Ovary (tissue), 9 donors: ENCODE measurements around the gene ATP5F1B. TPM values are rescaled to one million over a fixed set of nuclear protein-coding genes. Genes with fewer than 3 reads are reported as not detected.

Source experiments
- DNase-seq, 5 donors: peaks; one replicate each; pipeline ENCODE4 v3.0.0-alpha.2; 2019 to 2020
- H3K27ac ChIP-seq, 2 donors: fragments of 200-600 bp; one replicate each; pipeline versions ENCODE4 v1.5.1 to v1.8.0; 2019 to 2022
- H3K27me3 ChIP-seq: fragments of 200-600 bp; one replicate; pipeline ENCODE4 v1.8.0; 2022
- H3K36me3 ChIP-seq: fragments of 200-600 bp; sonication (generic); one replicate; pipeline ENCODE4 v1.5.1; 2019
- H3K4me1 ChIP-seq: one replicate; pipeline ENCODE4 v1.8.1; 2013; ENCODE audit warnings: mild to moderate bottlenecking, moderate library complexity; ENCODE audit not compliant: insufficient read depth
- H3K4me3 ChIP-seq: fragments of 200-600 bp; sonication (generic); one replicate; pipeline ENCODE4 v1.5.1; 2017
- H3K9me3 ChIP-seq, 2 donors: fragments of 200-600 bp in 1 of 2; sonication (generic) in 1 of 2; one replicate each; pipeline versions ENCODE4 v1.5.1 to v1.8.1; 2013 to 2019; ENCODE audit warnings: mild to moderate bottlenecking in 1 of 2, moderate library complexity in 1 of 2
- CTCF ChIP-seq, 3 donors: fragments of 450-650 bp in 2 of 3; fragments of 200-600 bp in 1 of 3; IDR thresholded peaks; one replicate each; pipeline versions ENCODE4 v1.5.1 to v1.8.0; 2016 to 2022; ENCODE audit warnings: antibody characterized with exemption in 3 of 3, mild to moderate bottlenecking in 1 of 3
- EP300 ChIP-seq: sonication (generic); formaldehyde crosslinking; IDR thresholded peaks from one replicate; pipeline ENCODE4 v1.6.1; 2017; ENCODE audit warnings: antibody characterized with exemption
- POLR2A ChIP-seq: fragments of 450-650 bp; IDR thresholded peaks from one replicate; pipeline ENCODE4 v1.6.1; 2017; ENCODE audit warnings: antibody characterized with exemption, mild to moderate bottlenecking, moderate library complexity
- WGBS, 3 donors: extraction: QIAGEN DNeasy Blood & Tissue Kit in 1 of 3; methylation state at CpG; one replicate each; pipeline versions ENCODE4 v1.1.5 to v1.1.7; 2013 to 2017; 5-methylcytosine and 5-hydroxymethylcytosine counted together
- intact Hi-C, 4 donors: fragments of 100-400 bp; cut with DNase I; formaldehyde crosslinking; loops; one replicate each; pipeline versions ENCODE4 v1.11.0 to v1.15.1; 2022 to 2023
- polyA plus RNA-seq, 2 donors: library from polyadenylated mRNA; stranded (reverse); fragments of 200-250 nt in 1 of 2; fragments of 350-450 nt in 1 of 2; fragmentation: Illumina TruSeq in 1 of 2; extraction: RNeasy Lipid Tissue Mini Kit (QIAGEN cat#74804) in 1 of 2; gene quantifications; one replicate each; pipeline ENCODE4 v1.2.3, GENCODE V29; 2013 to 2014
- total RNA-seq, 7 donors: library from RNA; depleted of rRNA in 2 of 7; stranded (reverse); fragments of >200 nt in 2 of 7; fragmentation: NEBNext Ultra II Directional in 3 of 7; extraction: Animal tissue kit (Norgen Biotek cat#: 25700) in 3 of 7; gene quantifications; one replicate each; pipeline versions ENCODE4 v1.1.0 to v1.2.4, GENCODE V29; 2016 to 2023
- donor health status: DM: no; HTN: no; CAD: no; lungs with moderate emphysema.
- donor health status: DM: no; HTN: no; CAD: no.
- donor health status: Bipolar disorder and iron deficiency.
- donor health status: DM: yes; HTN: yes; CAD: no.
- donor health status: DM: no; HTN: no; CAD: no.
- donor health status: DM: yes; HTN: yes; CAD: no.

The ATP5F1B gene
- total and polyA plus RNA-seq, 9 donors = 201 to 809 (median 273) TPM

GRCh38 chr12:56600753-56601152, 45.0 kb downstream of the ATP5F1B start:
- intact Hi-C loops = no loop called here
- WGBS, 3 donors = 47 to 74% (median 58%) methylated on average over 6 of the region's 6 CpGs
- no peaks in the 10 kb centered on the region for H3K4me1 ChIP-seq
- H3K27ac ChIP-seq = no peak overlapping the region
- no peak overlapping the region for H3K4me3 ChIP-seq
- H3K36me3 ChIP-seq = no peaks in the 10 kb centered on the region
- TF ChIP-seq EP300 (no peak), POLR2A (no peak), CTCF (IDR thresholded peaks at IDR 0.05) (no peak)
- no peak for DNase-seq
- no peaks in the 10 kb centered on the region for H3K9me3 ChIP-seq
- no peaks in the 10 kb centered on the region for H3K27me3 ChIP-seq

- no peak for DNase-seq
These were observed 46.0 kb downstream of the ATP5F1B start for GRCh38 chr12:56599797-56600196.

GRCh38 chr12:56599041-56599440, 46.7 kb downstream of the ATP5F1B start:
- Histone ChIP-seq H3K4me3 (no peak overlapping the region), H3K27me3 (no peaks in the 10 kb centered on the region), H3K9me3 (no peaks in the 10 kb centered on the region), H3K27ac (no peak overlapping the region), H3K4me1 (no peaks in the 10 kb centered on the region), H3K36me3 (no peaks in the 10 kb centered on the region)
- TF ChIP-seq POLR2A (no peak), EP300 (no peak), CTCF (IDR thresholded peaks at IDR 0.05) (no peak)
- intact Hi-C loops = no loop called here
- DNase-seq = no peak
- 92% methylated on average over 15 of the region's 15 CpGs for WGBS, 3 donors

More at GRCh38 chr12:56599797-56600196, 46.0 kb downstream of the ATP5F1B start:
- no peak for TF ChIP-seq POLR2A
- TF ChIP-seq EP300 = no peak
- H3K9me3 ChIP-seq = no peaks in the 10 kb centered on the region
- 91 to 93% (median 93%) methylated on average over 10 of the region's 10 CpGs for WGBS, 3 donors
- no peaks in the 10 kb centered on the region for H3K36me3 ChIP-seq
- no peak overlapping the region for H3K4me3 ChIP-seq
- H3K4me1 ChIP-seq = no peaks in the 10 kb centered on the region
- intact Hi-C loops = no loop called here
- no peaks in the 10 kb centered on the region for H3K27me3 ChIP-seq
- H3K27ac ChIP-seq = no peak overlapping the region

GRCh38 chr12:56596815-56597214, 49.0 kb downstream of the ATP5F1B start:
- Histone ChIP-seq H3K27me3 (no peaks in the 10 kb centered on the region), H3K4me3 (no peak overlapping the region), H3K9me3 (no peaks in the 10 kb centered on the region), H3K27ac (no peak overlapping the region), H3K4me1 (no peaks in the 10 kb centered on the region), H3K36me3 (no peaks in the 10 kb centered on the region)
- 51 to 55% (median 52%) methylated on average over 3 of the region's 3 CpGs for WGBS, 3 donors
- intact Hi-C loops = no loop called here
- DNase-seq = no peak
- TF ChIP-seq POLR2A (no peak), CTCF (IDR thresholded peaks at IDR 0.05) (no peak), EP300 (no peak)

GRCh38 chr12:56593909-56594621, 51.7 kb downstream of the ATP5F1B start:
- Histone ChIP-seq H3K36me3 (no peaks in the 10 kb centered on the region), H3K27ac (no peak overlapping the region)
- 26 to 35% (median 29%) methylated on average over 8 of the region's 8 CpGs for WGBS, 3 donors

More at GRCh38 chr12:56593909-56594621, 51.7 kb downstream of the ATP5F1B start:
- peak; percentile 42 to 70 (median 51) for DNase-seq
- TF ChIP-seq EP300 = no peak
- peak in 2 of 3 donors; percentile 60 to 74 for TF ChIP-seq CTCF (IDR thresholded peaks at IDR 0.05)
- H3K4me1 ChIP-seq = no peaks in the 10 kb centered on the region
- H3K4me3 ChIP-seq = no peak overlapping the region
- intact Hi-C loops = no loop called here
- no peaks in the 10 kb centered on the region for H3K9me3 ChIP-seq
- no peaks in the 10 kb centered on the region for H3K27me3 ChIP-seq
